ENCODE data around the gene ZNF503.
"Not testable (repeated sequence)": the region's sequence is repeated elsewhere in the genome, so short reads cannot be mapped to it uniquely, and the experiment has no call there.

The ZNF503 gene

DNA sequence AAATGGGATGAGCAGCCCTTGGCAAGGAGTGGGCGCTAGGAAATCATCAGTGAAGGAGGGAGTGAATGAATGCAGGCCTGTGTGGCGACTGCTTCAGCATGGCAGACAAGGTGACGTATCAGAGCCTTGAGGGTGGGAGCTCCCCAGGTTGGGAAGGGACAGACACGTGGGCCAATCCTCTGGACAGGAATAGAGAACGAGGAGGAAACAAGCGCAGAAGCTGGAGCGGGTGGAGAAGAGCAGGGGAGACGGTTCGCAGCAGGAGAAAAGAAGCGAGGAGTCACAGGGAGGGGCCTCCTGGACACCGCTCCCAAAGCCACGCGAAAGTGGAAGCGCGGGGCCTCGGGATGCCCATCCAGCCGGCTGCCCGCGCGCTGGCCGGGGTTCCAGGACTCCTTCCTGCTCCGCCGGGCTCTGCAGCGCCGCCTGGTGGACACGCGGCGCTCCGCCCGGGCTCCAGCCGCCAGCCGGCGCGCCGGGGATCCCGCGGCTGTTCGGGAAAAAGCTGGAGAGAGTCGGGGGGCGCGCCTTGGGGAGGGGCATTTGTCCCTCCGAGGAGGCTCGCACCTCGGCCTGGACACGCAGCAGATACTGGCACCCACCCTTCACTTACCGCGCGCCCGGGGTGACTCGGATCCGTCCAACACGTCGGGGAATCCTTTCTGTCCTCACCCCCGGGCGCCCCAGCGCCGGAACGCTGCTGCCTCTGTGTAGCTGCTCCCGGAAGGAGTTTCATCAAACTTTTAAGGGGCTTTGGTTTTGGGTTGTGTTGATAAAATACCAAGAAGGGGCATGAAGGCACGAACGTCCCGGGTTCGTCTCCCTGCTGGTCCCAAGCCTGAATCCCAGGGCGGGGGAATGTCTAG, 6.3 kb downstream of the ZNF503 start:
- no peak for DNase-seq (ENCODE audit: low read depth, low spot score)

- no peak for DNase-seq (ENCODE audit: low read depth, low spot score)
Measured at GRCh38 chr10:75394221-75394620, 7.3 kb downstream of the ZNF503 start.

DNA sequence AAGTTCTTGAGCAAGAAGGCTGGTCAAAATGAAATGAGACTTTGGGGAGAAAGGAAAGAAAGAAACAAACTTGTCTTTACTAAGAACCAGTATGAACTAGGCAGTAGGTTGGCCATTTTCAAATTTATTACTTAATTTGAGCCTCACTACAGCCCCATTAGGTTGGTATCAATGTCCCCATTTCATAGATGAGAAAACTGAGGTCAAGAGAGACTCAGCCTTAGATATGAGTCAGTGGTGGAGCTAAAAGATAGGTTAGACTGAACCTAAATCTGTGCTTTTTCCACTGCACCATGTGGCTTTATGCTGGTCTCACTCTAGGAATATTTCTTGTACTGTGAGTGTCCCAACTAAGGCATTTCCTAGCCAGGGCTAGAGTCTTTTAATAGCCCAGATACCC, 8.8 kb downstream of the ZNF503 start:
- no peak for DNase-seq (ENCODE audit: low read depth, low spot score)

- DNase-seq (ENCODE audit: low read depth, low spot score), result no peak
Measured at GRCh38 chr10:75392271-75392670, 9.3 kb downstream of the ZNF503 start.

- DNase-seq (ENCODE audit: low read depth, low spot score), result no peak
Measured at GRCh38 chr10:75390178-75390577, 11.4 kb downstream of the ZNF503 start.

DNA sequence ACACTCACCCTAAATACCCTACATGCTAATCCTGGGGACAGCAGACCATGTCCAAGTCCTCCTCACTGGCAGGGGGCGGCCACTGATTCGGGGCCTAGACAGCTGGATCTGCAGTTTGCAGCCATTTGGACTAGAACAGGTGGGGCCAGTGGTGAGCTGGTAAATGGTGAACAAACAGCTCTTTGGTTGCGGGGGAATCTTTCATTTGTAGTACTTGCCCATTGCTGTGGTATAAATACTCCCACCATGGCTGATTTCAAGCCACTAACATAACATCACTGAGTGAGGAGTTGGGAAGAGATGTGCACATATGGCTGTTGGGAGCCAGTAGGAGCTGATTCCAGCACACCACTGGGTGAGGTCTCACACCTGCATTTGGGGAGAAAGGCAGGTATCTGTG, 13.5 kb downstream of the ZNF503 start:
- no peak for DNase-seq (ENCODE audit: low read depth, low spot score)

DNA sequence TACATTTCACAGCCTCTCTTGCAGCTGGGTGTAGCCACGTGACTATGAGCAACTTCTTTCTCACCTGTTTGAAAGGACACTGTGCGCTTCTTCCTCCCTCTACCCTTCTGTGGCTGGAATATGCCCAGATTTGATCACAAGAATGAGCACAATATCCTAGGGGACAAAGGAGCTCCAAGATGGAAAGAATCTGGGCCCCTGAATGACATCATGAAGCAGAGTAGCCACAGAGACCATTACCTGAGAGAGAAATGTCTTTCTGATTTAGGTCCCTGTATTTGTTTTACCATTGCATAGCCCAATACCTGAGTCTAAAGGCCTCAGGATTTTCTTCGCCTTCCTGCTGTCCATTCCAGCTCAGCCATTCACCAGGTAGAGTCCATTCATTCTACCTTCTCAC, 15.4 kb downstream of the ZNF503 start:
- no peak for DNase-seq (ENCODE audit: low read depth, low spot score)

DNA sequence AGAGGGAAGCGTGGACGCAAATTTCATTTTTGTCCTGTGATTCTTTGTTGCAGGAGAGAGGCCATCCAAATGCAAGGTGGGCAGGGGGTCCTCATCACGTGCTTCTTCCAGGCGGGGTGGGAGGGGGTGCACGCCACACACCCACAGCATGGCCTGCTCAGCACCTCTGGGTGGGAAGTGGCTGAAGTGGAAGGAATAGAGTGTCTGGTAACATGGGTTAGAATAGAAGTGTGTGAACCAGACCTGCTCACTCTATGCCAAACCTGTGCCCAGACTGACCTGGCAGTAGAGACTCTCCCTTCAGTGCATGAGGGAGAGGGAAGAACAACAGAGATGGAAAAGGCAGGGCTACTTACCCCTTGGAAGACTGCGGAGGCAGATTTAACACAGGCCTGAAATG, 21.7 kb downstream of the ZNF503 start:
- no peak for DNase-seq (ENCODE audit: low read depth, low spot score)

DNA sequence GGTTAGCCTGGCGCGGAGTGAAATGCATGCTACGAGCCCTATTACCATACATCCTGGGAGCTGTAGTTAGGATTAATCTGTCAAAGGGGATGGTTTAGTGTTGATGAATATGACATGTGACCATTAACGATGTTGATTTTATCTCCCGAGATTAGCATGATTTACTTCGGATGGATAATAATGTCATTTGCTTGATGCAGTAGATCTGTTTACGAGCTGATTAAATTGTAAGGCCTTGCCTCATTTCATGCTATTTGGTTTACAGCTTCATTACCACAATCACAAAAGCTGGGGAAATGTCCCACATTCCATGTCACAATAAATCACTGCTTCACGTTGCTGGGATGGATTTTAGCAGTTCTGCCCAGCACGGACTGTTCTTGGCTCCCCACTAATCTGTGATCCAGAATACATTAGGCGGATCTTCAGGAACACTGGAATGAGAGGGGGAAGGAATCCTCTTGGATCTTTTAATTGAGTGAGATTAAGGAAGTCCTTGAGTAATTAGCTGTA, 22.3 kb downstream of the ZNF503 start:
- DNase-seq (ENCODE audit: low read depth, low spot score), result no peak

DNA sequence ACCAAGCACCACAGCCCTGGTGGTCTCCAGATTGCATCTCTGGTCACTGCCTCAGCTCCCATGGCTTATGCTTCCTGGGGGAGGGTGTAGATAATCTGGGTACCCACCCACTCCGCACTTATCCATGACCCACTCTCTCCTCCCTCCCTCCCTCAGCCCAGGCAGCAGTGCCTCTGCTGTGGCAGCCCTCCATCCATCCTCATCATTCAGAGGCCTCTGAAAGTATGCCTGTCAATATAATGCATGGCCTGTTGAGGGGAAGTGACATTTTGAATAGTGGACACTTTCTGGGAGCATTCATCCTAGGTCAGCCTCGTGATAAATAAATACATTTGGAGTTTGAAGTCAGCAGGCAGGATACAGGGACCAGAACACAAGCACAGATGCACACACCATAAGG, 23.2 kb downstream of the ZNF503 start:
- DNase-seq (ENCODE audit: low read depth, low spot score), result no peak

DNA sequence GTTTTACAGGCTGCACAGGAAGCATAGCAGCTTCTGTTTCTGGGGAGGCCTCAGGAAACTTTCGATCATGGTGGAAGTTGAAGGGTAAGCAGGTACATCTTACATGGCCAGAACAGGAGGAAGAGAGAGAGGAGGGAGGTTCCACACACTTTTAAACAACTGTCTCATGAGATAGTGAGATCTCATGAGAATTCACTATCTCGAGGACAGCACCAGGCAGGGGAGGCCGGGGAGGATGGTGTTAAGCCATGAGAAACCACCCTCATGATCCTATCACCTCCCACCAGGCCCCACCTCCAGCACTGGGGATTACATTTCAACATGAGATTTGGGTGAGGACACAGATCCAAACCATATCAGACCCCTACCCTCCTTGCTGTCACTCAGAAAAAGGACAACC, 23.7 kb downstream of the ZNF503 start:
- no peak for DNase-seq (ENCODE audit: low read depth, low spot score)

DNA sequence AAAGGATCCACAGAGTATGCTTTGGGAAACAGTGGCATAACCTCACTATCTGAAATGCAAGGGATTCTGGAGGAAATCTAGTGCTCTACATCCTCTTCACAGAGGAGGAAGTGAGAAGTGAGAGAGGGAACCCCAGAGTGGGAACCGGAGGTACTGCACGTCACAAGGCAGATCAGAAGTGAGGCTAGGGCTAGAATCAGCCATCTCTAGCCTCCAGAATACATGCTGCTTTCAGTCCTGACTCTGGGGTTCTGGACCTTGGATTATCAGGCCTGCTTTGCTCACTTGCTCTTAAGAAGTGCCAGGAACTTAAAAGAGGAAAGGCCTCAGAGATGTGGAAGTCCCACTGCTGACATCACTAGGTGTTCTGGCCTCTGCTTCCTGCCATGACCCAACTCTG, 25.7 kb downstream of the ZNF503 start:
- DNase-seq (ENCODE audit: low read depth, low spot score), result no peak

DNA sequence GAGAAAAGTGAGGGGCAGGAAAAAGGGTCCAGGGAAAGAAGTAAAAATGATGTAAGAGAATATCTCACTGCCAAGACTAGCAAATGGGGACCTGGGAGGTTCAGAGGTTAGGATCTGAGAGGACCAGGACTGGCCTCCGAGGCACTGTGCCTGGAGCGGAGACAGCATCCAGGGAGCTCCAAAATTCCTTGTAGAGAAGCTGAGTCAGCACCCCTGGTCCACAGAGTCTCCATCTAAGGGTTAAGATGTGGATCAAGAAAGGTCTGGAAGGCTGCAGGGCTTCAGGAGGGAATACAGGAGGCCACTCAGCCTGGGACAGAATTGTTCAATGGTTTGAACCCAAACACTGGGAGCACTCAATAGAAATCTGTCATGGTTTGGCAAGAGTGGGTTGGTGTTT, 30.6 kb downstream of the ZNF503 start:
- no peak for DNase-seq (ENCODE audit: low read depth, low spot score)

DNA sequence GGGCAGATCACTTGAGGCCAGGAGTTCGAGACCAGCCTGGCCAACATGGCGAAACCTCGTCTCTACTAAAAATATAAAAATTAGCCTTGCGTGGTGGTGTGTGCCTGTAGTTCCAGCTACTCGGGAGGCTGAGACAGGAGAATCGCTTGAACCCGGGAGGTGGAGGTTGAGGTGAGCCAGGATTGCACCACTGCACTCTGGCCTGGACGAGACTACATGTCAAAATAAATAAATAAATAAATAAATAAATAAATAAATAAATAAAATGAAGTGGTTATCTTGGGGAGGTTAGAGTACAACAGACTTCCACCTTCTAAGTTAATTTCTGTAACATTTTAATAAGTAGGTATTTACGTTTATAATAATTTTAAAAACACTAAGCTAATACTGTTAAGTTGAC, 31.7 kb downstream of the ZNF503 start:
- DNase-seq (ENCODE audit: low read depth, low spot score), result not testable (repeated sequence)

GRCh38 chr10:75367901-75368300, 33.7 kb downstream of the ZNF503 start:
- no peak for DNase-seq (ENCODE audit: low read depth, low spot score)

DNA sequence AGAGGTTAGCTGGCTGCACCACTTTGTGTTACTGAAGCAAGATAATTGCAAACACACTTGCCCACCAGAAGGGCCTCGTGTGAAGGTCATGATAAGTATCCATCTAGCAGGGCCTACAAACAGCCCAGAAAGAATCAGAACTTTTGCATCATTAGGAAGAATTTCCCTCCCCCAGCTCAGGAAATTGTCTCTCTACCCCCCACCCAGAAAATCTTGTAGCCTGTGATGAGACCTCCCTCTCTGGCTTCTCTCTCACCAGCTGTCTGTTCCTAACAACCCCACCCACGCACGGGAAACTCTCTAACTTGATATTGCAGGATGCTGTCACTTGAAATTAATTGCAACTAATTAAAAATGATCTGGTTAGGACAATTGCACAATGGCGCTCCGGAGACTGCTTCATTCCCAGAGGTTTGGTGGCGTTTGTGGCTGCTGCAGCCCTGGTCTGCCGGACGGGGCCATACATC, 34.5 kb downstream of the ZNF503 start:
- no peak for DNase-seq (ENCODE audit: low read depth, low spot score)

- no peak for DNase-seq (ENCODE audit: low read depth, low spot score)
Measured at GRCh38 chr10:75363431-75363830, 38.1 kb downstream of the ZNF503 start.

- not testable (repeated sequence) for DNase-seq (ENCODE audit: low read depth, low spot score)
Measured at GRCh38 chr10:75359876-75360275, 41.7 kb downstream of the ZNF503 start.

- DNase-seq (ENCODE audit: low read depth, low spot score), result no peak
Measured at GRCh38 chr10:75358835-75359421, 42.6 kb downstream of the ZNF503 start.

DNA sequence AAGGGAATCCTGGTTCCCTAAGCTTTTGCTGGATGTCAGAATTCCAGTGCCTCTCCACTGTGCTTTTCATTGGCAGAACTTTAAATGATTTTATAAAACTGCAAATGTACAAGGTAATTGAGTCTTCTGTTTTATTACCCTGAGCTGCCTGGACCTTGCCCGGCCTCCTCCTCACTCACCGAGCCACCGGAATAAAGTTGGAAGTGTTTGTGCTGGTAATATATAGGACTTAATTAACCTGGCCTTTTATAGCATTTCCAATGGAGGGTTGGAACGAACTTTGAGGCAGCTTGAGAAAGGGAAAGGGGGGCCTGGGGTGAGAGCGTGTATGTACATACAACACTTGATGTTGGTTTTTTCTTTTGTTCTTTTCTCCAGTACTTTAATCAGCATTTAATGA, 43.4 kb downstream of the ZNF503 start:
- DNase-seq (ENCODE audit: low read depth, low spot score), result no peak

DNA sequence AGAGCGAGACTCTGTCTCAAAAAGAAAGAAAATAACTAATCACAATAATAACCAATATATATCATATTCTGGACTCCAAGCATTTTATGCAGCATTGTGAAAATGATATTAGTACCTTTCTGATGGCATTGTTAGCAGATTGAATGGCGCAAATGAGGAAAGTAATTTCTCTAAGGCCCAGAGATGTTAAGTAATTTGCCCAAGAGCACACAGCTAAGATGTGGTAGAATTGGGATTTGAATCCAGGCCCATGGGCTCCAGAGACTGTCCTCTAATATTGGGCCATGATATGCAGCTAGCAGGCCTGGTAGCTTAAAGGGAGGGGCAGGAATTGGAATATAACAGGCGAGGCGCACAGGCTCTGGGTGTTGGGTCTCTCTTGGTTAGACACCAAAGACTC, 44.1 kb downstream of the ZNF503 start:
- DNase-seq (ENCODE audit: low read depth, low spot score), result no peak

- DNase-seq (ENCODE audit: low read depth, low spot score), result no peak
Measured at GRCh38 chr10:75356484-75356883, 45.1 kb downstream of the ZNF503 start.

DNA sequence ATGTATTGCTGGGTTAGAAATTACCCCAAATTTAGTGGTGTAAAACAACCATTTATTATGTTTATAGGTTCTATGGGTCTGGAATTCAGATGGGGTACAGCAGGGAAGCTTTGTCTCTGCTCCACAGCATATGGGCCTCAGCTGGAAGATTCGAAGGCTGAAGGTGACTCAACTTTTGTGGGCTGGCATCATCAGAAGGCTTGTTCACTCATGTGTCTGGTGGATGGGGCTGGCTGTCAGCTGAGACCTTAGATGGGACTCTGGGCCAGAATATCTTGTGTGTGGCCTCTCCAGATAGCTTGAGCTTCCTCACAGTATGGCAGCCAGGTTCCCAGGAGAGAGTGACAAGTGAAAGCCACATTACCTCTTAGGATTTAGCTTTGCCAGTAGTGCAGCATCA, 45.9 kb downstream of the ZNF503 start:
- no peak for DNase-seq (ENCODE audit: low read depth, low spot score)
